HepG2 (cell line): ENCODE measurements around the gene ULBP2. TPM values are rescaled to one million over a fixed set of nuclear protein-coding genes. Genes with fewer than 3 reads are reported as not detected.

Experiments used
- ARID5B ChIP-seq: IDR thresholded peaks from 2 replicates; pipeline ENCODE4 v1.4.0; 2020; ENCODE audit warnings: mild to moderate bottlenecking, missing genetic modification reagents
- ATF7 ChIP-seq, 2 experiments: fragments of 450-650 bp in 1 of 2; sonication (generic) in 1 of 2; formaldehyde crosslinking in 1 of 2; IDR thresholded peaks; 2 replicates each; pipeline versions ENCODE4 v1.4.0 to v1.6.1; 2016 to 2020; ENCODE audit warnings: antibody characterized with exemption in 1 of 2, mild to moderate bottlenecking in 1 of 2, missing genetic modification reagents in 1 of 2
- CREB1 ChIP-seq, 2 experiments: fragments of 450-650 bp in 1 of 2; IDR thresholded peaks; 2 replicates each; pipeline ENCODE4 v1.6.1; 2016 to 2017; ENCODE audit warnings: control low read depth in 1 of 2, mild to moderate bottlenecking in 1 of 2, missing compliant biosample characterization in 1 of 2, missing genetic modification characterization in 1 of 2
- ELF4 ChIP-seq: sonication (generic); formaldehyde crosslinking; IDR thresholded peaks from 2 replicates; pipeline ENCODE4 v1.5.0; 2020; ENCODE audit warnings: missing genetic modification reagents, mild to moderate bottlenecking, moderate library complexity, borderline replicate concordance
- FLYWCH1 ChIP-seq: sonication (generic); formaldehyde crosslinking; IDR thresholded peaks from 2 replicates; pipeline ENCODE4 v1.8.1; 2023; ENCODE audit warnings: mild to moderate bottlenecking, missing genetic modification reagents
- HNF4G ChIP-seq, 2 experiments: sonication (generic) in 1 of 2; formaldehyde crosslinking in 1 of 2; IDR thresholded peaks; 2 replicates each; pipeline versions ENCODE4 v1.4.0 to v1.6.1; 2011 to 2020; ENCODE audit warnings: borderline replicate concordance in 2 of 2, low read depth in 2 of 2, mild to moderate bottlenecking in 2 of 2, low read length in 1 of 2, missing genetic modification reagents in 1 of 2, moderate library complexity in 1 of 2
- MAX ChIP-seq: IDR thresholded peaks from 2 replicates; pipeline ENCODE4 v1.6.1; 2012; ENCODE audit warnings: inconsistent platforms
- MIXL1 ChIP-seq: IDR thresholded peaks from 2 replicates; pipeline ENCODE4 v1.6.1; 2016
- MYPOP ChIP-seq: sonication (generic); formaldehyde crosslinking; IDR thresholded peaks from 2 replicates; pipeline ENCODE4 v1.8.1; 2023; ENCODE audit warnings: mild to moderate bottlenecking, moderate library complexity, missing genetic modification reagents
- NFIC ChIP-seq: IDR thresholded peaks from 2 replicates; pipeline ENCODE4 v1.6.1; 2012; ENCODE audit warnings: mild to moderate bottlenecking, low read length, inconsistent platforms
- PAX8 ChIP-seq: sonication (generic); formaldehyde crosslinking; IDR thresholded peaks from 2 replicates; pipeline ENCODE4 v1.8.0; 2022; ENCODE audit warnings: mild to moderate bottlenecking, missing genetic modification reagents, borderline replicate concordance
- RBM22 ChIP-seq: fragments of 200-400 bp; formaldehyde crosslinking; optimal IDR thresholded peaks from 2 replicates; pipeline ENCODE3; 2017; ENCODE audit warnings: mild to moderate bottlenecking, low read length, moderate library complexity
- REL ChIP-seq: sonication (generic); formaldehyde crosslinking; conservative IDR thresholded peaks from 2 replicates; pipeline ENCODE4 v1.8.0; 2022; ENCODE audit warnings: mild to moderate bottlenecking, missing genetic modification reagents, moderate library complexity
- STAG1 ChIP-seq: sonication (generic); formaldehyde crosslinking; IDR thresholded peaks from 2 replicates; pipeline ENCODE4 v1.4.0; 2020; ENCODE audit warnings: missing genetic modification reagents
- ZBTB44 ChIP-seq: sonication (generic); formaldehyde crosslinking; IDR thresholded peaks from 2 replicates; pipeline ENCODE4 v1.4.0; 2020; ENCODE audit warnings: missing genetic modification reagents
- ZFP41 ChIP-seq: sonication (generic); formaldehyde crosslinking; IDR thresholded peaks from 2 replicates; pipeline ENCODE4 v1.4.0; 2020; ENCODE audit warnings: mild to moderate bottlenecking, missing genetic modification reagents, borderline replicate concordance
- ZMAT3 ChIP-seq: sonication (generic); formaldehyde crosslinking; conservative IDR thresholded peaks from 2 replicates; pipeline ENCODE4 v1.7.0; 2021; ENCODE audit warnings: missing genetic modification reagents
- ZNF260 ChIP-seq: sonication (generic); formaldehyde crosslinking; IDR thresholded peaks from 2 replicates; pipeline ENCODE4 v1.4.0; 2020; ENCODE audit warnings: missing genetic modification reagents, low read depth, mild to moderate bottlenecking, borderline replicate concordance
- ZNF747 ChIP-seq: sonication (generic); formaldehyde crosslinking; IDR thresholded peaks from 2 replicates; pipeline ENCODE4 v1.8.1; 2023; ENCODE audit warnings: missing genetic modification reagents, mild to moderate bottlenecking, borderline replicate concordance
- ZSCAN12 ChIP-seq: sonication (generic); formaldehyde crosslinking; IDR thresholded peaks from 2 replicates; pipeline ENCODE4 v1.9.0; 2021; ENCODE audit warnings: mild to moderate bottlenecking, missing genetic modification reagents
- ZSCAN22 ChIP-seq: sonication (generic); formaldehyde crosslinking; IDR thresholded peaks from 2 replicates; pipeline ENCODE4 v1.4.0; 2020; ENCODE audit warnings: mild to moderate bottlenecking, missing genetic modification reagents
- ZSCAN9 ChIP-seq: IDR thresholded peaks from 2 replicates; pipeline ENCODE4 v1.6.1; 2016; ENCODE audit warnings: borderline replicate concordance
- polyA plus RNA-seq, 8 experiments: library from polyadenylated mRNA; depleted of rRNA in 3 of 8; stranded (reverse) in 7 of 8; unstranded in 1 of 8; fragments of >200 nt; fragmentation: Illumina TruSeq in 4 of 8; extraction: Trizol in 4 of 8; gene quantifications; 2 replicates each; pipeline versions ENCODE4 v1.2.1 to v1.2.3, GENCODE V29; 2011 to 2016; ENCODE audit warnings: low read depth in 4 of 8, missing spikeins in 1 of 8, mixed read lengths in 1 of 8; ENCODE audit not compliant: insufficient read depth in 1 of 8
- total RNA-seq, 5 experiments: library from RNA; depleted of rRNA; stranded (reverse); fragments of >200 nt; fragmentation: Illumina TruSeq; extraction: Trizol; gene quantifications; 2 replicates each; pipeline ENCODE4 v1.2.3, GENCODE V29; 2016; ENCODE audit warnings: low read depth in 1 of 5

Gene ULBP2
- total and polyA plus RNA-seq, 2 of the 13 experiments (the other 11 are each of a cell fraction or from before 2014, with no cell fraction given) = not detected

- TF ChIP-seq ZSCAN9 (CRISPR knock-in tag) (no peak), ARID5B (peak; percentile 43; the same call in 1 of the 2 replicates), ELF4 (no peak; the same call in 1 of the 2 replicates), RBM22 (no peak), MAX (0 out of 2 replicates have a peak, but pooled peaks have one; percentile 50), FLYWCH1 (CRISPR knock-in tag) (no peak), ZMAT3 (CRISPR knock-in tag) (no peak), ZNF747 (CRISPR knock-in tag) (peak; percentile 59; the same call in 1 of the 2 replicates), CREB1 (IDR thresholded peaks at IDR 0.05) (no peak), CREB1 (CRISPR knock-in tag; IDR thresholded peaks at IDR 0.05) (no peak), PAX8 (CRISPR knock-in tag) (no peak), REL (CRISPR knock-in tag) (no peak), ZBTB44 (CRISPR knock-in tag) (no peak), ZSCAN12 (CRISPR knock-in tag) (no peak), NFIC (no peak), ZSCAN22 (CRISPR knock-in tag) (no peak), ZFP41 (CRISPR knock-in tag) (no peak), ZNF260 (CRISPR knock-in tag) (0 out of 2 replicates have a peak, but pooled peaks have one; percentile 93), ATF7 (IDR thresholded peaks at IDR 0.05) (no peak), ATF7 (CRISPR knock-in tag; IDR thresholded peaks at IDR 0.05) (no peak), MIXL1 (CRISPR knock-in tag) (no peak), HNF4G (IDR thresholded peaks at IDR 0.05; ENCODE audit: borderline replicate concordance, low read depth, low read length) (no peak), HNF4G (CRISPR knock-in tag; IDR thresholded peaks at IDR 0.05; ENCODE audit: borderline replicate concordance, low read depth) (0 out of 2 replicates have a peak, but pooled peaks have one; percentile 11), STAG1 (CRISPR knock-in tag) (peak; percentile 95), MYPOP (CRISPR knock-in tag) (0 out of 2 replicates have a peak, but pooled peaks have one; percentile 30)
Observed at GRCh38 chr6:149925974-149926777, 15.6 kb upstream of the ULBP2 start (continued).
